NCI-H1417 (cell line): ENCODE data around the gene RNMT.
A peak's percentile ranks its signal among the peaks of the same experiment; 100 is the strongest.
"Not testable (repeated sequence)": the region's sequence is repeated elsewhere in the genome, so short reads cannot be mapped to it uniquely, and the experiment has no call there.

Experiments used
- DNase-seq, 3 experiments: peaks; one replicate each; lab custom pipeline; 2025; lab: John Stamatoyannopoulos, UW

RNMT gene

GRCh38 chr18:13726232-13726971, at the start of gene RNMT, which contains the start of gene FAM210A:
RNMT (plus strand) TSS chr18:13726673; CDS start chr18:13731518, 4,845 bp downstream.
FAM210A (minus strand) TSS chr18:13726558; CDS start chr18:13682077, 44,481 bp downstream.
- peak; percentile 95 to 98 (median 97) for DNase-seq

- DNase-seq = not testable (repeated sequence)
These were observed 49.1 kb upstream of the RNMT start for GRCh38 chr18:13677350-13677749.

- no peak for DNase-seq
These were observed 45.9 kb upstream of the RNMT start for GRCh38 chr18:13680612-13681011.

DNA sequence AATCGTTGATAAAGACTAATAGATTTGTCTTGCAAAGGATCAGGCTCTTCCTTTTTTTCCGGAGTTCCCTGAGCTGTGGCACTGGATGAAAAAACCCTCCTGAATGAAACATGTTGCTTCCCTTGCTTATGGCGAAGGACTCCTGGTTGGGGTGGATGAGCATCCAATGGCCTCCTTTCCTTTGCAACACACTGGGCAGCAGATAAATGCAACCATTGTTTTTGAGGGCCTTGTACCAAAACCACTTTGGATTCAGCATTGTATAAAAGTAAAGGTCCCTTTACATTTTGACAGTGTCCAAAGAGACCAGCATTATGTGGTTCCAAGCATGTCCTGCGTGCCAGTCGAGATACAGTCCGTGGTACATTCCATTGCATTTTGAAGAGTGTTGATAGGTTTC, 44.8 kb upstream of the RNMT start:
- no peak for DNase-seq

DNA sequence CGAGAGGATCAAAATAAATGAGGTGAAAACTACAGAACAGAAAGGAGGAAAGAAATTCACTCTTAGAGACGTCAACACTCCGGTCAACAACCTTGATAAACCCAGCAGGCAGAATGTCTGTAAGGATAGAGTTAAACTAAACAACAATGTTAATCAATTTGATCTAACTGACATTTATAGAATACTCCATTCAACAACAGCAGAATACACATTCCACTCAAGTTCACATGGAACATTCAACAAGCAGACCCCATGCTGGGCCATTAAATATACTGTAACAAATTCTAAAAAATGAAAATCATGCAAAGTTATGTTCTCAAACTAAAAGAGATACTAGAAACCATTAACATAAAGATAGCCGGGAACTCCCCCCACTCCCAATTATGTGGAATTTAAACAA, 41.9 kb upstream of the RNMT start:
- no peak for DNase-seq

DNA sequence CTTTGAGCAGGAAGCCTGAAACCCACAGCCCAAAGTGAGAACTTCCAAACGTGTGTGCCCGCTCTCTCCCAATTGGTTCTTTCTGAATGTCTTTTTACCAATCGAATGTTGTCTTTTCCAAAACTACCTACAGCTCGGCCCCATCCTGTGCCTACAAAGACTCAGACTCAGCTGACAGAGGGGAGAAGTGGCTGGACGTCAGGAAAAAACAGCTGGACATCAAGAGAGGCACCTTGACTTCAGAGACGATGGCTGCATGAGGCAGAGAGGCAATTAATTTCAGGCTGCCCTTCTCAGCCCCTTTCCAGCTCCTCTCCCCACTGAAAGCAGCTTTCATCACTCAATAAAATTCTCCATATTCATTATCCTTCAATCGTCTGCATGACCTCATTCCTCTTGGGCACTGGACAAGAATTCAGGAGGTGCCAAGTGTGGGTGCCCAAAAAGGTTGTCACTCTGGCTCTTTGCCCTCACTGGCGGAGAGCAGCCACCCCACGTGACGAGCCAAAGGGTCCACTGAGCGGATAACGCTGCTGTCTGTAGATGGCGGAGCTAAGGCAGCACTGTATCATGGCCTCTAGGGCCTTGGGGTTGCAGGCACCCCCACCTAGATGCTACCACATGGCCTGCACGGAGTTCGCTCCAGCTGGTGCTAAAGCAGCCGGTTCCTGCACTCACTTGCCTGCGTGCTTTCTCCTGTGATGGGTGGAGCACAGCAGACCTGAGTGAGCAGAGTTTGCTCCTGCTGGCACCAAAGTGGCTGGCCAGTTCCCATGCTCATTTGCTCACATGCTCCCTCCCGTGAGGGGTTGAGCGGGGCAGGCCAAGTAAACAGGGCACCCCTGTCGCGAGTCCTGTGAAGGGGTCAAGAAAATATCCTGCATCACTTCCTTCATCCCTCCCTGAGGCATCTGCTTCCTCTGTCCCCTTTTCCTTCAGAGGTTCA, 38.0 kb upstream of the RNMT start:
- DNase-seq = no peak

- not testable (repeated sequence) for DNase-seq
These were observed 36.4 kb upstream of the RNMT start for GRCh38 chr18:13690060-13690459.

- not testable (repeated sequence) for DNase-seq
These were observed 31.1 kb upstream of the RNMT start for GRCh38 chr18:13695337-13695736.

DNA sequence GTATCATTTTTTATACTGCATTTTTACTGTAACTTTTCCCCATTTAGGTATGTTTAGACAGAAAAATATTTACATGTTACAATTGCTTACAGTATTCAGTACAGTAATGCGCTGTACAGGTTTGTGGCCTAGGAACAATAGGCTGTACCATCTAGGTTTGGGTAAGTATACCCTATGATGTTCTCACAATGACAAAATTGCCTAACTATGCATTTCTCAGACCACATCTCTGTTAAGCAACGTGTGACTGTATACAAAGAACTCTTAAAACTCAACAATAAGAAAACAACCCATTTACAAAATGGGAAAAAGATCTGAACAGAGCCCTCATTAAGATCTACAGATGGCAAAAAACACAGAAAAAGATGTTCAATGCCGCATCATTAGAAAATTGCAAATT, 29.5 kb upstream of the RNMT start:
- DNase-seq = no peak

DNA sequence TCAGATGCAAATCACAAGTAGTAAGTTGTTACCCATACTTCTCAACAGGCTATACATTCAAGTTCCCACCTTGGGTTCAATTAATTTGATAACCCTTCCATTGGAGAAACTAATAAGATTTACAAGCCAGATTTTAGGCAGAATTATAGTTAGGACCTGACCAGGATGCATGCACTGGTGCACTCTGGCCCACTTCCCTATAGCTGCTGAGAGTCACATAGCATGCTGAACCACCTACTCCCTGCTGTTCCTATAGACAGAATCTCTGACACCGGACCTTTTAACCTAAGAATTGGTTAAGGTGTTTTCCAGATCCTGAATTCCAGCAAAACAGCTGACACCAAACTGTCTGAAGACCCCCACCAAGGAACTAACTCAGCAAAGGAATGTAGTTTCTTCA, 26.3 kb upstream of the RNMT start:
- no peak for DNase-seq

- DNase-seq = peak in 1 of 3 experiments; percentile 11
These were observed 22.6 kb upstream of the RNMT start for GRCh38 chr18:13703899-13704298.

GRCh38 chr18:13710414-13710831, 16.1 kb upstream of the RNMT start:
- no peak for DNase-seq

- DNase-seq = no peak
These were observed 13.9 kb upstream of the RNMT start for GRCh38 chr18:13712400-13713131.

- DNase-seq = no peak
These were observed 12.9 kb upstream of the RNMT start for GRCh38 chr18:13713455-13714055.

GRCh38 chr18:13715330-13715729, 11.1 kb upstream of the RNMT start:
- no peak for DNase-seq

- DNase-seq = no peak
These were observed 9.6 kb upstream of the RNMT start for GRCh38 chr18:13716916-13717315.

DNA sequence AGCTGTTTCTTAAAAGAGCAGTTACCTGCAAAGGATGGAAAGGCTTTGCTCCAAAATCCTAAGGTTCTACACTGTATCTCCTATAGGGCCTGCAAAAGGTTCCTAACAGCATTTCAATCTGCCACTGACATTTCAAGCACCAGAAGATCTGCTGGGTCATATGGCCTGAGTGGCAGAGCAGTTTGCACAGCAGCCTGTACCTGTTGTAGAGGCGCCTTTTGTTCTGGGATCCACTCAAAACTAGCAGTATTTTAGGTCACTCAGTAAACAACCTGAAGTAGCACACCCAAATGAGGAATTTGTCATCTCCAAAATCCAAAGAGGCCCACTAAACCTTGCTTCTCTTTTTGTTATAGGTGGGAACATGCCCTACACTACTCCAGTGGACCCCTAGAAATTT, 6.3 kb upstream of the RNMT start:
- no peak for DNase-seq

GRCh38 chr18:13720847-13721246, 5.6 kb upstream of the RNMT start:
- DNase-seq = no peak

DNA sequence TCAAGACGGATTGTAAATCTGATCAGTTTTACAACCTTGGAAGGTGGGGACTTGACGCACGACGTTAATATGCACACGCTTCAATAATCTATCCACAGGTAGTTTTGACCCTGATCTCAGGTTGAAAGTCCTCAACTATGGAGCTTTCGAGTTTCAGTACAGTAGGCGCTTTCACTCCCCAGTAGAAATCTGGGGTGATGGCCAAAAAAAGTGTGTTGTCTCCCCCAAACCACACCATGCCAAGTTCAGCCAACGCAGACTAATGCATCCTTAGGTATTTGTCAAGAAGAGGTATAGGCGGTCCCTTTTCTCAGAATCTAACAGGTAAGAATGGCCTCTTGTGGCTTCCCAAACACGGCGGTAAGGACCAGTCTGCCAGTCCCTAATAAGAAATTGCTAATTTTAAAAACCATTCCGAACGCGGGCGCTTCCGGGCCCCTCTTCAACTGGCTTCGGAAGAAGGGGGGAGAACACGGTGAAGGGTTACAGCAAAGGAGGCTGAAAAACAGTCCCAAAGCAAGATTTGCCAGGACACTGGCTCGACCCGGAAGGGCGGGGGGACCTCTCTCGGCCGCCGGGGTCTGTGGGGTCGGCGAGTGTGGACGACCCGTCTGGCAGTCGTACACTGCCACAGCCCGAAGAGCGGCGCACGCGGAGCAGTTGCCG, 774 bp upstream of the RNMT start:
- DNase-seq = peak in 1 of 3 experiments; percentile 60

- peak in 1 of 3 experiments; percentile 76 for DNase-seq
These were observed 479 bp downstream of the RNMT start for GRCh38 chr18:13726972-13727331.

- no peak for DNase-seq
These were observed 4.0 kb downstream of the RNMT start for GRCh38 chr18:13730481-13730880.
